ENCODE measurements around the gene ASTN2. TPM values are rescaled to one million over a fixed set of nuclear protein-coding genes. Genes with fewer than 3 reads are reported as not detected.
"Not testable (repeated sequence)": the region's sequence is repeated elsewhere in the genome, so short reads cannot be mapped to it uniquely, and the experiment has no call there.

Gene ASTN2
- total RNA-seq, 1 donor from 2014 or later = 4.2 TPM

- intact Hi-C loops (cut with micrococcal nuclease) = no loop called here
Observed at GRCh38 chr9:116934131-116934530, 480.7 kb downstream of the ASTN2 start.

DNA sequence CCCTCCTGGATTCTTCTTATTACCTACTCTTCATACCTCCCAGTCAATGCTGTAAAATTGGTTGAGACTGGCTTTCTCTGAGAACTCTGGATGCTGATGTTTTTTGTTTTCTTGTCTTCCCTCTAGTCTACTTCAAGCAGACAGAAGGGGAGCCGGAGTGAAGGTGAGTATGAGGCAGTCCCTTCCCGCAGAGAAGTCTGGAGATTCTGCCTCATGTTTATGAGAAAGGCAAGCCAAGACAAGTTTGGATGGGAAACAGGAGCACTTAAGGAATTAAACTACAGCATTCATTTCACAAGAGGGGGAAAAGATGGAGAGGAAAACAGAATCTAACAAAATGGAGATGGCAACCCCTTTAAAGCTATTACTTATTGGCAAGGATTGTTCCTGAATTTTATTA lies 481.6 kb downstream of the ASTN2 start:
- intact Hi-C loops (cut with micrococcal nuclease) = no loop called here

DNA sequence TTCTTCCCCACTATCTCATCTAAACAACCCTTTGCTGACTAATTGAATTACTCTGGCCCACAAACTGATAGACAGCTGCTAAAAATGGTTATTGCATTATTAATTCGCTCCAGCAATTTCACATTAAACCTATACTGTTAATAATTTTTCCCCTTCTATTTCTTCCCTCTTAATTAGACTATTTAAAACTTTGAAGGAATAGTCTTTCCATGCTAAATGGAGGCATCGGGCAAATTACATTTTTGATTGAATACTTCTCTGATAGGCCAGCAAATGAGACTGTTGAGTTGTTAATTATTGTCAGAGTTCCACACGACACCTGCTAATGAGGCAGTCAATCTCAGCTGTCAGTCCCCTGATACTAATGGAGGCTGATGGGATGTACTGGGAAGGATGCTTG lies 485.2 kb downstream of the ASTN2 start:
- intact Hi-C loops (cut with micrococcal nuclease) = no loop called here

DNA sequence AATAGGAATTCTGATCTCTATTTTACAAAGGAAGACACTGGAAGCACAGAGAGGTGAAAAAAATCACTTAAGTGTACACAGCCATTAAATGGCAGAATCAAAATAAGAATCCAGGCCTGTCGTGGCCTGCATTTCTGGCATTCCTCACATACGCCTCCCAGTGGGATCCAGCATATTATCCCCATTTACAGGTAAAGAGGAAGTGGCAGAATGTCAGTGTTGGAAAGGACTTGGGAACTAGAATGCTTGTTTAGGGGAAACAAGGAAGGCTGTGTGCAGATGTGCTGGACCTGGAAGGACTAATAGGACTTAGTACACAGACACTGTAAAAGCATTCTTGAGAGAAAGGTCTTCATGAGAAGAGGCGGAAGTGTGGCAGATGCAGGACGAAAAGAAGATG lies 486.0 kb downstream of the ASTN2 start:
- intact Hi-C loops (cut with micrococcal nuclease) = no loop called here

DNA sequence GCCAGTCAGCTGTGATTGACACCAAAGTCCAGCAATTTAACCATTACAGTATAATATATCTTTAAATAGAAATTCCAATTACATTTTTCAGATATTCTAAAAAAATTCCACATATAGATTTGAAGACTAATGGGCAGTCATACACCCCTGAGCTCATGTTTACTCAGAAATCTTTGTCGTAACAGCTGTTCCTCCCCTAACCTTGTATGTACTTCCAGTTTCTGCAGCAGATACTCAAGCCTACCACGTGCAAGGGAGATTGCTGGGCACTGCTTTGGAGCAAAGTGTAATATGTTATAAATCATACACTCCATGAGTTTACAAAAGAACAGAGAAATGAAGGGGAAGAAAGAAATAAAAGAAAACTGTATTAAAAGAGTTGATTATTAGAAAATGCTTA lies 486.6 kb downstream of the ASTN2 start:
- intact Hi-C loops (cut with micrococcal nuclease) = no loop called here

DNA sequence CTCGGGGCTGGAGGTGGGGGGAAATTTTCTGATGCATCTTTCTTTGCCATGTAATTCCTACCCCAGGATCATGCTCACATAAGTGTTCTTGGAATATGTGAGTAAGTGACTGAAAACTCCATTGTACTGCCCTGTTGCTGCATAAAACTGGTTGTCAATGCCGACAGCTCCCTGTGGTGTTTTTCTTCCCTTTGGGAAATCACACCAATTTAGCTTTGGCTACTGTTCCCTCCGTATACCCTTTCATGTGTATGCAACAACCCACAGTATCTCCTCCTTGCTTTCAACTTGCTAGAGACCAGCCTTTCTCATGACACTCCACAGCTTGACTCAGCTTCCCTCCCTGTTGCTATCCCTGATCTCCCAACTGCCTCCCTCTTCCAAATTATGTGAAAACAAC lies 487.1 kb downstream of the ASTN2 start:
- intact Hi-C loops (cut with micrococcal nuclease) = no loop called here

DNA sequence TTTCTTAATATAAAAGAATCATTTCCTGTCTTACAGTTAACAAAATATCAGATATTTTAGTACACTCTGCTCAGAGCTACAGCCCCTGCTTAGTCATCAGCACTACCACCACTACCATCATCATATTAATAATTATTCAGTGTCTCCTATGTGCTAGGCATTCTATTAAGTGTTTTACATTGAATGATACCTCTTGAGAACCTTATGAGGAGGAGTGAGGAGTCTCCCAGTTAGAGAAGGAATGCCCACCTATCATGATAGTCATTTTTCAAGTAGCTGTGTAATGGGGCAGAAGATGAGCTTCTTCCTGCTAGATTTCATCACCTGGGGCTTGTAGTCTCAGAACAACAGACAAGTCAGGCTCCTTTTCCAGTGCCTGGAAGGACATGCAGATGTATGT lies 489.7 kb downstream of the ASTN2 start:
- intact Hi-C loops (cut with micrococcal nuclease) = no loop called here

GRCh38 chr9:116924462-116925110 lies 490.3 kb downstream of the ASTN2 start:
- intact Hi-C loops (cut with micrococcal nuclease) = no loop called here

GRCh38 chr9:116917895-116918508 lies 496.9 kb downstream of the ASTN2 start:
- intact Hi-C loops (cut with micrococcal nuclease) = not testable (repeated sequence)

DNA sequence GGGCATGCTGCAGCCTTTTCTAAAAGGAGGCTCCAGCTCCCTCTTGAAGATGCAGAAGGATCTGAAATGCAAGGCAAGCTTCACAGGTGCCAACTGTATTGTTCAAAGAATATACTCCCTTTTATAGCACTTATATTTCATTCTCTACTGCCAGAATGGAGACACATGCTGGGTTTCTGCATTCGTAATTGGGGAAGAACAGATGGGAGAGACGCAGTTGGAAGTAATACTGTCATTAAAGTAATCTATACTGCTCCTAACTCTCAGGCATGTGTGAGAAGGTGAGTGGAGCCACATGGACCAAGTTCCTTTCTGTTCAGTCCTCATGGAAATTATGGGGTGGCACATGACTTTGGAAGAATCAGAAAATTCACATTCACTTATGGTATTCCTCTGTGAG lies 501.3 kb downstream of the ASTN2 start:
- intact Hi-C loops (cut with micrococcal nuclease) = no loop called here

DNA sequence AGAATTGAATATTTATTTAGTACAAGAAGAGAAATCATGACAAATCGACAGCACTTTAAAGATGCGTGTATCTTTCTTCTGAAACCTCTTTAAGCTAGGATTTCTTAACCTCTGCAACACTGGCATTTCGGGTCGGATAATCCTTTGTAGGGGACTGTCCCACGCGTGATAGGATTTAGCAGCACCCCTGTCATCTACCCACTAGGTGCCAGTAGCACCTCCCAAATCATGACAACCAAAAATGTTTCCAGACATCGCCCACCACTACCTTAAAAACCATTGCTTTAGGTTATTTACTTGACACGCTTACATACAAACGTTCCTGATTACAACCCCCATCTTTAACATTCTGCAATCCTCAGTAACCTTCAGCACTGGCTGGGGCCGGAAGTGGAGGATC lies 504.7 kb downstream of the ASTN2 start:
- intact Hi-C loops (cut with micrococcal nuclease) = no loop called here

DNA sequence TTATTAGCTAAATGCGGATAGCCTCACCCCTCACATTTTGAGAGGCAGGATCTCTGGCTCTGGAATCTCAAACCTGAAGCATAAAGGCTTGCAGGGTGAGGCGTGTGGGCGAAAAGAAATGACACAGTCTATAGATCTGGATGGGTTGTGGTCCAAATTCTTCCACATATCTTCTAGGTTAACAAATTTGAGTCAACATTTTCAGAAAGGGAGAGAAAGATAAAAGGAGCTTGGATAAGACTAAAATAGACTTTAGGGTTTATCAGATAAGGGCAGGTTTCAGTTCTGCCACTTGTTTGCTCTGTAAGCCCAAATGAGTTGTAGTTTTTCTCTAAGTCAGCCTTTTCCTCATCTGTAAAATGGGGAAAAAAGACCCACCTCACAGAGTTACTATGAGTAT lies 506.9 kb downstream of the ASTN2 start:
- intact Hi-C loops (cut with micrococcal nuclease) = no loop called here

GRCh38 chr9:116905171-116905588 lies 509.7 kb downstream of the ASTN2 start:
- intact Hi-C loops (cut with micrococcal nuclease) = no loop called here

DNA sequence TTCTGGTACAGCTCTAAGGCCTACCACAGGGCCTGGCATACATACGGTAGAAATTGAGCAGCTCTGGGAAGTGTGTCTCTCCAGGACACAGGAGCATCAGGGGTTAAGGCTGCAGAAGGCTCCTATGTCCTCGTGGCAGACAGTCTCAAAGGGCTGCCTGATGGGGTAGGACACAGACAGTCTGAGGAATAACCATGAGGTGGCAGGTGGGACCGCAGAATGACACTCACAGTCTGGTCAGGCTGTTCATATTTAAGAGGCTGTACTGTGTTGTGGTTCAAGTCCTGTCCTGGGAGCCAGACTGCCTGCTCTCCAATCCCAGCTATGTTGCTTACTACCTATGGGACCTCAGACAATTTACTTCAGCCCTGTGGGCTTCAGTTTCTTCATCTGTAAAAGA lies 510.7 kb downstream of the ASTN2 start:
- intact Hi-C loops (cut with micrococcal nuclease) = no loop called here

GRCh38 chr9:116901260-116901659 lies 513.6 kb downstream of the ASTN2 start:
- intact Hi-C loops (cut with micrococcal nuclease) = no loop called here

- intact Hi-C loops (cut with micrococcal nuclease) = no loop called here
Observed at GRCh38 chr9:116900543-116900942, 514.3 kb downstream of the ASTN2 start.

- intact Hi-C loops (cut with micrococcal nuclease) = no loop called here
Observed at GRCh38 chr9:116900007-116900367, 514.9 kb downstream of the ASTN2 start.

DNA sequence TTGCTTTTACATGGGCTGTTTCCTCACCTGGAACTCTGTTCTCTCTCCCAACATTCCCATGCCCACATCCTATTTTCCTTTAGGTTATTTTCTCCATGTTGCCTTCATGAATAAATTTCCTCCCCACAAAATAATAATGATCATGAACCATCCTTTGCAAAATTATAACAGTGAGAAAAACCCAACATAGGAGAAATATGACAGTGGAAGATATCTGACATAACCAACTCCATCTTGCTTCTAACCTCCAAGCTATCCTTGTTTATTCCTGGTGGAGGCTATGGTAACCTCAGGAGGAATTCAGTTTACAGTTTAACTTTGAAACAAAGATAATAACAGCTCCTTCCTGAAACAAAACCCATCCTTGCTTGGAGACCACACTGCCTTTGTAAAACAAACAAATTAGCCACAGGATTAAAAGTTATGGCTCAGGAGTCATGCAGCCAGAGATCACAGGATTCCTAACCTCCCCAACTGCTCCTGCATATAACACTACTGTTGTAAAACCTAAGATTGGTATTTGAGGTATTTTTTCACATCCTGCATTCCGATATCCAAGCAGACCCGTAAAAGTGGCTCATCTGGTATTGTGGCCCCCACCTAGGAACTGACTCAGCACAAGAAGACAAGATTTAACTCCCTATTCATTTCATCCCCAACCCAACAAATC lies 515.4 kb downstream of the ASTN2 start:
- intact Hi-C loops (cut with micrococcal nuclease) = no loop called here

DNA sequence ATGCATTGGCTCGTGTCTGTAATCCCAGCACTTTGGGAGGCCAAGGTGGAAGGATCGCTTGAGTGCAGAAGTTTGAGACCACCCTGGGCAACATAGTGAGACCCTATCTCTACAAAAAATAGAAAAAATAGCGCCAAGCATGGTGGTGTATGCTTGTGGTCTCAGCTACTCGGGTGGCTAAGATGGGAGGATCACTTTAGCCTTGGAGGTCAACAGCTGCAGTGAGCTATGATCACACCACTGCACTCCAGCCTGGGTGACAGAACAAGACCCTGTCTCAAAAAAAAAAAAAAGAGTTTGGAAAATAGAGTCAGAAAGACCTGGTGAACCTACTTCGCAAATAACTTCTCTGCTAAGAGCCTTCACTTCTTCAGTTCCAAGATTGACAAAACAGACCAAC lies 516.7 kb downstream of the ASTN2 start:
- intact Hi-C loops (cut with micrococcal nuclease) = not testable (repeated sequence)

DNA sequence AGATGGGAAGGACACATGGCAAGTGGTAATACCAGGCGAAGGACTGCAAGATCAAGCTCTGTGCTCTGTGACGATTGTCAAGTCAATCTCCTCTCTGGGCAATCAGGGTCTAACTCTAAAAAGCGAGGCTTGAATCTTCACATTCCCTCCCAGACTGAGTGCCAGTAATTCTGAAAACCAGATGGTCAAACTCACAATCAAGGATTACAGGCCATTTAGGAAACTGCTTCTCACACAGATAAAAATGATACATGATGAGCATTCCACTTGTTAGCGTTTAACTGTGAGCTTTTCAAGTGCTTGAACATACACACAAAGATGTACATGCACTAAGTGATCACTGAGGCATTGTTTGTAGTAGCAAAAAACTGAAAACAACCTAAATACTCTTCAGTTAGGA lies 517.7 kb downstream of the ASTN2 start:
- intact Hi-C loops (cut with micrococcal nuclease) = no loop called here

DNA sequence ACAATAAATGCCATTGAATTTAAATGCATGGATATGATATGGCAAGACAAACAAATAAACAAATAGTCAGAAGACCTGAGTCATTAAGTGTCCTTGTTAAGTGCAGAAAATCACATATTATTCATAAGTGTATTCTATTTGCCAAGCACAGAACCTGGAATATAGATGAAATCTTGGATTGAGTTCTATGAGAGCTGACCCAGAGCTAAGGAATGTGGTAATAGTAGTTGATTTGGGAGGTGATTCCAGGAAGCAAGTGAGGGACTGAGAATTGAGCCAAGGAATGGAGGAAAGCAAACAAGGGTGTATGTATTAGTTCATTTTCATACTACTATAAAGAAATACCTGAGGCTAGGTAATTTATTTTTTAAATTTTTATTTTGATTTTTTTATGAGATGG lies 518.9 kb downstream of the ASTN2 start:
- intact Hi-C loops (cut with micrococcal nuclease) = no loop called here

DNA sequence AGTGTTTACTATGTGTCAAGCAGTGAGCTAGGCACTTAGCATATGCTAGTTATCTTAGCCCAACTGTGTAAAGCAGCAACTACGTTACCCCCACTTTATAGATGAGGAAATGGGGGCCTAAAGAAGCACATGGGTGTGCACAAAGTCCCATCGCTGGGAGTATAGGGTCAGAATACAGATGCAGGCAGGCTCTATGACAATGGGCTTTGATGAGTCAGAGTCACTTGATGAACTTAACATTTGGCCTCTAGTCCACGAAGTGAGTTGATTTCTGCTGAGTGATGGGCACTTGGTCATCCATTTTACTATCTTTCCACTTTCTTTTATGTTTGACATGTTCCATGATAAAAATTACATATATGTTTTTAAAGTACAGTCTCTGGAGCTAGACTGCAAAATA lies 523.4 kb downstream of the ASTN2 start:
- intact Hi-C loops (cut with micrococcal nuclease) = no loop called here

GRCh38 chr9:116888476-116888875 lies 526.4 kb downstream of the ASTN2 start:
- intact Hi-C loops (cut with micrococcal nuclease) = not testable (repeated sequence)
